ENCODE data around the gene PRELP.
"Not testable (repeated sequence)": the region's sequence is repeated elsewhere in the genome, so short reads cannot be mapped to it uniquely, and the experiment has no call there.

DNA sequence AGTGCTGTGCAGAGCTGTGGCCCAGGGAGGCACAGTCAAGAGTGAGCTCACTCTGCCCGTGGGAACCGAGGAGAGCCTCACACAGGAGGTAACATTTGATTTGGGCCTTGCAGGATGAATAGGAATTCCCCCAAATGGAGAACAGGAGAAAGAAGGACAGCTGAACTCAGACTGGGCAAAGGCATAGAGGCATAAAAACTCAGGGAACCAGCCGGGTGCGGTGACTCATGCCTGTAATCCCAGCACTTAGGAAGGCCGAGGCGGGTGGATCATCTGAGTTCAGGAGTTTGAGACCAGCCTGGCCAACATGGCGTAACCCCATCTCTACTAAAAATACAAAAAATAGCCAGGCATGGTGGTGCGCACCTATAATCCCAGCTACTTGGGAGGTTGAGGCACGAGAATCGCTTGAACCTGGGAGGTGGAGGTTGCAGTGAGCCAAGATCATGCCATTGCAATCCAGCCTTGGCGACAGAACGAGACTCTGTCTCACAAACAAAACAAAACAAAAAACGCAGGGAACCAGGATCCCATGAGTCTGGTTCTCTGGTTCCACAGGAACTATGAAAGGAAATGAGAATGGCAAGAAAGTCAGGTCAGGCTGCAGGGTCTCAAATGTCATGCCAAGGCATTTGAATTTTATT, 8.6 kb upstream of the PRELP start:
- not testable (repeated sequence) for TF ChIP-seq FOXM1 (IDR thresholded peaks at IDR 0.05; ENCODE audit: borderline replicate concordance); SP1 (IDR thresholded peaks at IDR 0.05); ZNF384 (IDR thresholded peaks at IDR 0.05); ELF4 (IDR thresholded peaks at IDR 0.05); SUZ12 (IDR thresholded peaks at IDR 0.05); L3MBTL2 (conservative IDR thresholded peaks at IDR 0.05); TARDBP (IDR thresholded peaks at IDR 0.05); CTBP1 (IDR thresholded peaks at IDR 0.05; ENCODE audit: borderline replicate concordance); NFRKB (IDR thresholded peaks at IDR 0.05); FOXK2 (IDR thresholded peaks at IDR 0.05); ARNT (IDR thresholded peaks at IDR 0.05); BHLHE40 (IDR thresholded peaks at IDR 0.05; ENCODE audit: borderline replicate concordance); FOXA1 (IDR thresholded peaks at IDR 0.05)
- TF ChIP-seq, protein P1, sequence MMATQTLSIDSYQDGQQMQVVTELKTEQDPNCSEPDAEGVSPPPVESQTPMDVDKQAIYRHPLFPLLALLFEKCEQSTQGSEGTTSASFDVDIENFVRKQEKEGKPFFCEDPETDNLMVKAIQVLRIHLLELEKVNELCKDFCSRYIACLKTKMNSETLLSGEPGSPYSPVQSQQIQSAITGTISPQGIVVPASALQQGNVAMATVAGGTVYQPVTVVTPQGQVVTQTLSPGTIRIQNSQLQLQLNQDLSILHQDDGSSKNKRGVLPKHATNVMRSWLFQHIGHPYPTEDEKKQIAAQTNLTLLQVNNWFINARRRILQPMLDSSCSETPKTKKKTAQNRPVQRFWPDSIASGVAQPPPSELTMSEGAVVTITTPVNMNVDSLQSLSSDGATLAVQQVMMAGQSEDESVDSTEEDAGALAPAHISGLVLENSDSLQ (IDR thresholded peaks at IDR 0.05), result not testable (repeated sequence)

Data from HEK293T (cell line).